Stomach (tissue), 4 donors: ENCODE results near the gene CRYL1.

Experiments
- CTCF ChIP-seq, 7 experiments: fragments of 450-650 bp in 4 of 7; fragments of 200-600 bp in 3 of 7; sonication (generic) in 3 of 7; IDR thresholded peaks; one replicate each; pipeline ENCODE4 v1.5.1; 2016 to 2019; ENCODE audit warnings: antibody characterized with exemption in 7 of 7, control low read depth in 2 of 7, mild to moderate bottlenecking in 1 of 7
- EP300 ChIP-seq: sonication (generic); formaldehyde crosslinking; IDR thresholded peaks from one replicate; pipeline ENCODE4 v1.6.1; 2017; ENCODE audit warnings: antibody characterized with exemption
- POLR2AphosphoS5 ChIP-seq, 3 donors: sonication (generic); formaldehyde crosslinking; IDR thresholded peaks; one replicate each; pipeline ENCODE4 v1.6.1; 2016; ENCODE audit warnings: antibody characterized with exemption in 3 of 3

GRCh38 chr13:20546556-20546955 is 20.9 kb upstream of the CRYL1 start:
- no peak for TF ChIP-seq CTCF (IDR thresholded peaks at IDR 0.05)
- no peak for TF ChIP-seq POLR2AphosphoS5 (IDR thresholded peaks at IDR 0.05)
- TF ChIP-seq EP300, result no peak
